Calu3 (cell line): ENCODE measurements around the gene TMC8. TPM values are rescaled to one million over a fixed set of nuclear protein-coding genes. Genes with fewer than 3 reads are reported as not detected.

Source experiments
- BruUV-seq: library from RNA; stranded (reverse); fragments of 400-500 nt; replicated peaks from 2 replicates; lab custom pipeline; 2021; lab: Mats Ljungman, UMichigan
- CTCF ChIA-PET: fragments of 300-600 bp; sonication (Branson Sonifier 250); formaldehyde crosslinking; loops from one replicate; lab custom pipeline; 2022; ENCODE audit warnings: antibody characterized with exemption; lab: Charles Lee
- DNase-seq: peaks from one replicate; pipeline ENCODE4 v3.0.0; 2022
- H3K27ac Mint-ChIP-seq: one replicate; pipeline ENCODE4 v1.8.0; 2022; ENCODE audit warnings: mixed read lengths; ENCODE audit not compliant: unreplicated experiment
- H3K27me3 Mint-ChIP-seq: one replicate; pipeline ENCODE4 v1.8.0; 2022; ENCODE audit warnings: mixed read lengths; ENCODE audit not compliant: unreplicated experiment
- H3K36me3 Mint-ChIP-seq: one replicate; pipeline ENCODE4 v1.8.0; 2022; ENCODE audit warnings: mild to moderate bottlenecking, moderate library complexity, mixed read lengths; ENCODE audit not compliant: insufficient read depth, unreplicated experiment
- H3K4me1 Mint-ChIP-seq: one replicate; pipeline ENCODE4 v1.8.0; 2022; ENCODE audit warnings: mild to moderate bottlenecking, low read depth, mixed read lengths; ENCODE audit not compliant: unreplicated experiment
- H3K4me3 Mint-ChIP-seq: one replicate; pipeline ENCODE4 v1.8.0; 2022; ENCODE audit warnings: mild to moderate bottlenecking, low read depth, moderate library complexity, mixed read lengths; ENCODE audit not compliant: unreplicated experiment
- H3K9me3 Mint-ChIP-seq: one replicate; pipeline ENCODE4 v1.8.0; 2022; ENCODE audit warnings: low read depth, mixed read lengths; ENCODE audit not compliant: unreplicated experiment
- CTCF ChIP-seq: fragments of 200-600 bp; IDR thresholded peaks from one replicate; pipeline ENCODE4 v1.8.0; 2022; ENCODE audit warnings: antibody characterized with exemption; ENCODE audit not compliant: unreplicated experiment
- intact Hi-C: fragments of 100-400 bp; cut with micrococcal nuclease; formaldehyde crosslinking; loops from one replicate; pipeline ENCODE4 v1.10.0; 2022; ENCODE audit not compliant: unreplicated experiment
- total RNA-seq: library from RNA; stranded (reverse); gene quantifications from 2 replicates; pipeline ENCODE4 v1.2.3, GENCODE V29; 2022

TMC8 gene
- total RNA-seq, 1 experiment from 2014 or later = 1.1 TPM

GRCh38 chr17:78086740-78087139 lies 43.8 kb upstream of the TMC8 start:
- no peaks in the 10 kb centered on the region for H3K4me1 Mint-ChIP-seq
- TF ChIP-seq CTCF = no peak
- H3K36me3 Mint-ChIP-seq = peaks cover 6% of the 10 kb centered on the region
- H3K4me3 Mint-ChIP-seq = no peak overlapping the region
- intact Hi-C loops = no loop called here
- CTCF ChIA-PET = interaction anchor here (0.7 kb wide), 1 partner anchor 571 kb away, joined by 10 read pairs; no protein-coding TSS in a partner anchor
- no peak overlapping the region for H3K27ac Mint-ChIP-seq
- no peaks in the 10 kb centered on the region for H3K27me3 Mint-ChIP-seq
- DNase-seq = no peak
- BruUV-seq = no TSS peak
- H3K9me3 Mint-ChIP-seq = no peaks in the 10 kb centered on the region

GRCh38 chr17:78088529-78088928 lies 42.0 kb upstream of the TMC8 start:
- intact Hi-C loops = no loop called here
- CTCF ChIA-PET = no interaction called here
- H3K4me3 Mint-ChIP-seq = no peak overlapping the region
- TF ChIP-seq CTCF = no peak
- BruUV-seq = no TSS peak
- no peaks in the 10 kb centered on the region for H3K27me3 Mint-ChIP-seq
- no peak for DNase-seq
- no peaks in the 10 kb centered on the region for H3K4me1 Mint-ChIP-seq
- H3K9me3 Mint-ChIP-seq = no peaks in the 10 kb centered on the region
- H3K36me3 Mint-ChIP-seq = peaks cover 6% of the 10 kb centered on the region
- H3K27ac Mint-ChIP-seq = no peak overlapping the region

GRCh38 chr17:78089576-78090281 lies 40.8 kb upstream of the TMC8 start:
- H3K27me3 Mint-ChIP-seq = no peaks in the 10 kb centered on the region
- no TSS peak for BruUV-seq
- DNase-seq = no peak
- H3K27ac Mint-ChIP-seq = no peak overlapping the region
- no peak for TF ChIP-seq CTCF
- peaks cover 8% of the 10 kb centered on the region for H3K36me3 Mint-ChIP-seq
- CTCF ChIA-PET = interaction anchor here (0.6 kb wide), 2 partner anchors 131 to 439 kb away, joined by 3 read pairs; partner anchors contain the start of gene TNRC6C
- no peak overlapping the region for H3K4me3 Mint-ChIP-seq
- intact Hi-C loops = no loop called here
- H3K4me1 Mint-ChIP-seq = no peaks in the 10 kb centered on the region
- no peaks in the 10 kb centered on the region for H3K9me3 Mint-ChIP-seq

GRCh38 chr17:78092794-78093324 lies 37.7 kb upstream of the TMC8 start:
- Mint-ChIP-seq H3K4me3 (no peak overlapping the region), H3K27me3 (no peaks in the 10 kb centered on the region), H3K36me3 (peaks cover 5% of the 10 kb centered on the region), H3K9me3 (no peaks in the 10 kb centered on the region), H3K27ac (no peak overlapping the region), H3K4me1 (no peaks in the 10 kb centered on the region)
- intact Hi-C loops = no loop called here
- CTCF ChIA-PET = interaction anchor here (0.6 kb wide), 2 partner anchors 95 to 334 kb away, joined by 3 to 5 read pairs; no protein-coding TSS in a partner anchor
- no peak for TF ChIP-seq CTCF
- no TSS peak for BruUV-seq
- no peak for DNase-seq
